ENCODE results near the gene ST6GAL2. TPM values are rescaled to one million over a fixed set of nuclear protein-coding genes. Genes with fewer than 3 reads are reported as not detected.

Gene ST6GAL2
- polyA plus RNA-seq, 3 donors from 2014 or later = not detected

DNA sequence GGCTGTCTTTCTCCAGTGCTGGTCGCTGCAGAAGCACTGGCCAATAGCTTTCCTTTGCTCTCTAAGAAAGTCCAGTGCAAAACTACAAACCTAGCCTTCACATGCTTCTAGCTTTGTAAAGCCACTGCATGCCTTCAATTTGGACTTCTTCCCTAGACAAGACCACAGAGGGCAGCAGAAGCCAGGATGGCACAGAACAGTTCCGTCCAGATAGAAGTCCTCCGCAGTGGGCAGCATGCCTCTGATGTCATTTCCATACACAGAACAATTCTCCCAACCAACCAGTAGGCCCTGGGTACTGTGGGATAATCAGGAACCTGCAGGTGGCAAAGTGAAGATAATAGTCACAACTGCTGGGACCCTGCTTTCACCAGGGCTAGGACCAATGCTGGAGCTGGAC lies 3.3 kb downstream of the ST6GAL2 start:
- peaks cover 0 to 5% (median 0%) of the 10 kb centered on the region in 3 donors for H3K36me3 Mint-ChIP-seq
- no peak overlapping the region for H3K27ac Mint-ChIP-seq
- DNase-seq = no peak
- H3K4me3 Mint-ChIP-seq = no peak overlapping the region
- H3K4me1 Mint-ChIP-seq = peaks cover 2 to 8% of the 10 kb centered on the region in 2 donors
- peaks cover 0 to 10% (median 2%) of the 10 kb centered on the region in 6 donors for H3K9me3 Mint-ChIP-seq
- H3K27me3 Mint-ChIP-seq (ENCODE audit: low read depth in 3 of 3) = peaks cover 3 to 12% (median 8%) of the 10 kb centered on the region in 3 donors

DNA sequence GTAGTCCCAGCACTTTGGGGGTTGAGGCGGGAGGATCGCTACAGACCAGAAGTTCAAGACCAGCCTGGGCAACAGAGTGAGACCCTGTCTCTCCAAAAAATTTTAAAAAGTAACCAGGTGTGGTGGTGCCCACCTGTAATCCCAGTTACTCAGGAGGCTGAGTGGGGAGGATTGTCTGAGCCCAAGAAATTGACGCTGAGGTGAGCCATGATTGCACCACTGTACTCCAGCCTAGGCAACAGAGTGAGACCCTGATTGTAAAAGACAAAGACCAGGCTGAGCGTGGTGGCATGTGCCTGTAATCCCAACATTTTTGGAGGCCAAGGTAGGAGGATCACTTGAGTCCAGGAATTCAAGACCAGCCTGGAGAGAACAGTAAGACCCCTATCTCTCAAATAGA lies 7.8 kb downstream of the ST6GAL2 start:
- no peaks in the 10 kb centered on the region for H3K27me3 Mint-ChIP-seq (ENCODE audit: low read depth in 3 of 3)
- H3K9me3 Mint-ChIP-seq = peaks cover 0 to 2% (median 0%) of the 10 kb centered on the region in 6 donors
- no peak overlapping the region for H3K27ac Mint-ChIP-seq
- no peaks in the 10 kb centered on the region for H3K4me1 Mint-ChIP-seq
- no peak overlapping the region for H3K4me3 Mint-ChIP-seq
- no peak for DNase-seq
- H3K36me3 Mint-ChIP-seq = no peaks in the 10 kb centered on the region

DNA sequence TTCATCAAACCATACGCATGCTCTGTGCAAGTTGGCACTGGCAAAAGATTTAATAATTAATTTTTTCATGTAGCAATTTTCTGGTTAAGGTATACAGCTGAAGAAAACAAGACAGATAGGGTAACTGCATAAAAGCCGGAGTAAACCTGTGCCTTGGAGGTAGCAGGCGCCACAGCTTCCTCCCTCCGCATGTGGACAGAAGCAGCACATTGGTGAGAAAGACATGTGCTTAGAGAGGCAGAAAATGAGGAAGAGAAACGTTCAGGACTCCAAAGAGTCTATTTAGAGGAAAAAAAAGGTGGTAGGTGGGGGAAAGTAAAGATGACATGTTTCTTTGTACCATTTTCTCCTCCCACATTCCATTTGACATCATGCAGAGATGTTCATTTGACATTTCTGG lies 9.3 kb downstream of the ST6GAL2 start:
- Mint-ChIP-seq H3K36me3 (no peaks in the 10 kb centered on the region), H3K27me3 (ENCODE audit: low read depth in 3 of 3) (no peaks in the 10 kb centered on the region), H3K4me3 (no peak overlapping the region), H3K9me3 (peaks cover 0 to 2% (median 0%) of the 10 kb centered on the region in 6 donors), H3K4me1 (no peaks in the 10 kb centered on the region), H3K27ac (no peak overlapping the region)
- no peak for DNase-seq

DNA sequence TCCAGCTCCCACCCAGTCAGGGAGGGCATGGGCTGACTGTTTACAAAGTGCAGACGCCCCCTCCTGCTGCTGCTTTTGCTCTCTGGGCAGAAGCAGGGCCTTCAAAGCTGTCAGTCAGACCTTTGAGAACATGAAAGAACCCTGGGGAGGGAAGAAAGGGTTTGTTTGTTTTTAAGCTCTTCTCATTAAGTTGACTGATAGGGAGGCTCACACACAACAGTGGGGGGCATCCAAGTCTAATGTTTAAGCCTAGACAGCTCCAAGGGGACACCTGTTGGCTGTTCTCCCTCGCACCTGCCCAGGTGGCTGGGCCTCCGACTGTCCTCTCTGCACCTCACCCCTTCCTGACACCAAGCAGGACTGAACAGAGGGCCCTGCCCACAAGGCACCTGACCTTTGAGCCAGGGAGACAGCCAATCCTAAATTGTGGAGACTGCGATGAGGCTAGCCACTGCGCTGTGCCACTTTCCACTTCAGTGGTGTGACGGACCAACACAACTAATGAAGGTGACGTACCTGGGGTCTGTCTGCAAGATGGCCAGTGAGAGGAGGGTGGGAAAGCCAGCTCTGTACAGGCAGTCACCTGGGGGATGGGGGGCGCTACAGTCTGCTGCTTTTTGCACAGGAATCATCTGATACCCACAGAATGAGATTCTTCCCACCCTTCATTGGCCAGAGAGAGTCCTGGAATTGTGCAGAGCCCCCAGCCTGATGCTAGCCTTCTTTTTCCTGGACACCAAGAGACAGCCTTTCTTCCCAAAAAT lies 16.3 kb downstream of the ST6GAL2 start:
- no peaks in the 10 kb centered on the region for H3K36me3 Mint-ChIP-seq
- no peaks in the 10 kb centered on the region for H3K4me1 Mint-ChIP-seq
- no peaks in the 10 kb centered on the region for H3K9me3 Mint-ChIP-seq
- no peak for DNase-seq
- H3K4me3 Mint-ChIP-seq = no peak overlapping the region
- no peak overlapping the region for H3K27ac Mint-ChIP-seq
- H3K27me3 Mint-ChIP-seq (ENCODE audit: low read depth in 3 of 3) = peaks cover 0 to 3% (median 2%) of the 10 kb centered on the region in 3 donors

DNA sequence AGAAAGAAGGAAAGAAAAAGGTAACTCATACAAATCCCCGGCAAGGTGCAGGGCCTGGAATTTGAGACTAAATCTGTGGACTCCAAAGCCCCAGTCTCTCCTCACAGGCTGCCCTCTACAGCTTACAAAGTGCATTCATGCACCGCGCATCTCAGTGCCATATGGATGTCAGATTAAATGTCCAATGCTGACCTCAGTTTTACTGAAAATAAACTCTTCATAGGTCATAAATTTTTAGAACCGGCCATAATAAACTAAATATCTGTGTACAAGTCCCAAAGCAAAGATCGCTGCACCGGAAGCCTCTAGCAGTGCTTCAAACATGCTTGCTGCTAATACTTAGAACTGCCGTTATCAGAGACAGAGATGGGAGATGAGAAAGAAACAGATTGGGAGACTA lies 17.7 kb downstream of the ST6GAL2 start:
- H3K9me3 Mint-ChIP-seq = no peaks in the 10 kb centered on the region
- no peaks in the 10 kb centered on the region for H3K36me3 Mint-ChIP-seq
- H3K4me1 Mint-ChIP-seq = no peaks in the 10 kb centered on the region
- DNase-seq = no peak
- no peak overlapping the region for H3K4me3 Mint-ChIP-seq
- peaks cover 0 to 3% (median 2%) of the 10 kb centered on the region in 3 donors for H3K27me3 Mint-ChIP-seq (ENCODE audit: low read depth in 3 of 3)
- H3K27ac Mint-ChIP-seq = no peak overlapping the region

DNA sequence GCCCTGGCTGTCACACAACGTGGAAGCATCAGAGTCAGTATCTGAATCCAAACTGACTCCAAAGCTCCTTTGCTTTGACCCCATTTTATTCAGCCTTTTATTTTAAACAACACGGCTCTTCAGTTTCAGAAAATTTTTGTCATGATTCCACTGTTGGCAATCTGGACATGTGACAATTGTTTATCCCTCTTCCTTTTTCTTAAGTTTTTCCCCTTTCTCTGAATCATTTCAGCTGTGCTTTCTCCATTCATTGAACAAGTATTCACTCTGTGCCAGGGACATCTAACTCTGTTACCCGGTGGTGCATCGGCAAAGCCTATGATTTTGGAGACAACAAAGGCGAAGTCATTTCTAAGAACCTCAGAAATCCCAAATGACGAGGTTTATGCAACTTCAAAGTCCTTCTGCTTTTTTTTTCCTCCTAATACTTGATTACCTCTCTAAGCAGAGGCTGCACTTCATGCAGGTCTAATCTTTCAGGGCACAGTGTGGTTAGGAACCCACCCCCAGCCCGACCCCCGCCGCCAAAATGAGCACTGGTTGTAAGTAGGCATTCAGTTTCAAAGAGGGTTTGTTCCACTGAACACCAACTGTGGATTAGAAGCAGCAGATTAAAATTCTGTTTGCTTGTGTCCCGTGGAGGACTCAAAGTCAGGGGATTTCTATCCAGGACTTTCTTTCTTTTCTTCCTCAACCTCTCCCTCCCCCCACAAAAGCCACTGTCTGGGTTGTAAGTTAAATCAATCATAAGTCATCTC lies 18.6 kb downstream of the ST6GAL2 start:
- H3K4me1 Mint-ChIP-seq = no peaks in the 10 kb centered on the region
- no peaks in the 10 kb centered on the region for H3K9me3 Mint-ChIP-seq
- H3K36me3 Mint-ChIP-seq = no peaks in the 10 kb centered on the region
- no peak overlapping the region for H3K27ac Mint-ChIP-seq
- H3K4me3 Mint-ChIP-seq = no peak overlapping the region
- DNase-seq = no peak
- H3K27me3 Mint-ChIP-seq (ENCODE audit: low read depth in 3 of 3) = peaks cover 0 to 3% (median 2%) of the 10 kb centered on the region in 3 donors

DNA sequence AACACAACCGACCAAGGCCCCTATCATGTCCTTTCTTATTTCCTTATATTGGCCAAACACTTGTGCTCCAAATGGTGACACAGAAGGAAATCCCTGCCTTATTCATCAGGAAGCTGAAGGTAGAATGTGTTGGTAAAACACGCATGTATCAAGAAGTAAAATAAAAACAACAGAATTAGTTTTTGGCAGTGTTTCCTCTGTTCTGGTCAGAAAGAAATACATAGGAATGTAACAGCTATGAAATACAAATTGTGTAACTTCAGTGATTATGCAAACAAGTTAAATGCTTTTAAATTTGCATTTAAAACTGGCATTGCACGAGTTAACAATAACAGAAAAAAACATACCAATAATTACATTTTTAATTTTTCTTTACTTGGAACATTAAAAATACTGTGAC lies 19.3 kb downstream of the ST6GAL2 start:
- H3K4me3 Mint-ChIP-seq = no peak overlapping the region

DNA sequence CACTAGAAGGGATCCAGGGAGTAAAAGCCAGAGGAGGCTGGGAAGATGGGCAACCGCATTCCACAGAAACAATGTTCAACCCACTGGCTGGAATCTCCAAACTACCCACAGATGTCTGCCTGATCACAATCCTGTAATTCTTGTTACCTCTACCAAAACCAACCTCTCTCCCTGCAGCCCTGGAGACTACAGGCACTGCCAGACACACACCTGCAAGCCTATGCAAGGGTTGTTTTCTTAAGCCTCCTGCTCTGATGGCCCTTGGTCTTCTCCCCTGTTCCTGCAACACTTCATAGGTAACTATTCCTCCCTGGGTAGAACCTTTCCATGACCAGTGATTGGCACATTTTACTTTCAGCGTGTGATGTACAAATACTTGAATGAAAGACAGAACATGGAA lies 21.9 kb downstream of the ST6GAL2 start:
- peaks cover 0 to 5% (median 3%) of the 10 kb centered on the region in 6 donors for H3K9me3 Mint-ChIP-seq
- DNase-seq = no peak
- no peaks in the 10 kb centered on the region for H3K4me1 Mint-ChIP-seq
- H3K36me3 Mint-ChIP-seq = no peaks in the 10 kb centered on the region
- H3K4me3 Mint-ChIP-seq = no peak overlapping the region
- H3K27ac Mint-ChIP-seq = no peak overlapping the region
- H3K27me3 Mint-ChIP-seq (ENCODE audit: low read depth in 3 of 3) = peaks cover 0 to 2% (median 0%) of the 10 kb centered on the region in 3 donors

More for the DNA sequence above, 19.3 kb downstream of the ST6GAL2 start:
- no peak for DNase-seq
- Mint-ChIP-seq H3K4me1 (no peaks in the 10 kb centered on the region), H3K36me3 (no peaks in the 10 kb centered on the region), H3K9me3 (no peaks in the 10 kb centered on the region), H3K27ac (no peak overlapping the region), H3K27me3 (ENCODE audit: low read depth in 3 of 3) (peaks cover 0 to 3% (median 2%) of the 10 kb centered on the region in 3 donors)

DNA sequence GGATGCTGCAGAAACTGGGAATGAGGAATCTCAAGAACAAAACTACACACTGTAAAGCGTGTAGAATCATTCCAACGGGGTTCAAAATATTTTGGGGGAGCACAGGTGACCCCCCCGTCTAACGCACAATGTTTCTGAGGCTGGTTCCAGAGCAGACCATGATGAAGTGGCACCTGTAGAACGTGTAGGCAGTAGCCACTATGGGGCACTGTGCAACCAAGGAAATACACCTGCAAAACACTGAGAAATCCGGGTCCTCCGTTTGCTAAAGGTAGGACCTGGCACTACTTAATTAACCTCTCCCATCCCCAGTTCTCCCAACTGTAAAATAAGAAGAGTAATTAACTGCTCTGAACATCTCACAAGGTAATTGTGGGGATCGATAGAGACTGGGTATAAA lies 22.6 kb downstream of the ST6GAL2 start:
- Mint-ChIP-seq H3K27me3 (ENCODE audit: low read depth in 3 of 3) (peaks cover 0 to 2% (median 0%) of the 10 kb centered on the region in 3 donors), H3K9me3 (peaks cover 0 to 9% (median 3%) of the 10 kb centered on the region in 6 donors), H3K36me3 (no peaks in the 10 kb centered on the region), H3K4me3 (no peak overlapping the region), H3K27ac (no peak overlapping the region), H3K4me1 (no peaks in the 10 kb centered on the region)
- DNase-seq = no peak

DNA sequence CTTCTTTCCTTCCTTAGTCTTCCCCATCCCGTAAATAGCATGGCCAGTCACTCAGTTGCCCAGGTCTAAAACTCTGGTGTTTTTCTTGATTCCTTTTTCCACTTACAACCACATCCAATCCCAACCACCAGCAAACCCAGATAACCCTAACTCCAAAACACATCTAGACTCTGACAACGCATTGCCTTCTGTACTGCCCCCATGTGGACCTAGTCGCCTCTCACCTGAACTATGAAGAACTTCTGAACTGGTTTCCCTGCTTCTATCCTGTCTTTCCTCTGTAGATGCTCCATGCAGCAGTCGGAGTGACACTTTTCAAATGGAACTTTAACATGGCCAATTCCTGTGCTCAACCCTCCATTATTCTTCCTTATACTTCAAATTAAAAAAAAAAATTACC lies 26.5 kb downstream of the ST6GAL2 start:
- H3K27ac Mint-ChIP-seq = no peak overlapping the region
- no peak for DNase-seq
- no peaks in the 10 kb centered on the region for H3K36me3 Mint-ChIP-seq
- H3K27me3 Mint-ChIP-seq (ENCODE audit: low read depth in 3 of 3) = no peaks in the 10 kb centered on the region
- H3K4me1 Mint-ChIP-seq = peaks cover 0 to 5% of the 10 kb centered on the region in 2 donors
- peaks cover 0 to 17% (median 5%) of the 10 kb centered on the region in 6 donors for H3K9me3 Mint-ChIP-seq
- no peak overlapping the region for H3K4me3 Mint-ChIP-seq

DNA sequence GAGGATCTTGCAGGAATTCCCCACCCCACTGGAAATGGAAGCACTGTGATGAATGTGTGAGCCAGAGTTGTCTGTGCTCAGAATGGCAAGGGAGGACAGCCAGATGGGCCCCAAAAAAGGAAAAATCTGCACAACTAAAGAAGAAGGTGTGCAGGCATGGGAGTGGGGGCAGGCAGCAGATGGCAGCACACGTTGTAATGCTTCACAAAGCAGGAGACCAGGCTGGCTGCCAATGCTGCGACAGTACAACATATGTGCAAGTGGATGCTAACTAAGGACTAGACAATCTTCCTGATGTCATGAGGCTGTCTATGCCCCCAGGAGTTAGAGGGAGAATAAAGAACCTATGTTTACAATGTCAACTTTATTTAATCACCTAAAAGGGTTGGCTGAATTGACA lies 27.2 kb downstream of the ST6GAL2 start:
- DNase-seq = no peak
- peaks cover 0 to 5% of the 10 kb centered on the region in 2 donors for H3K4me1 Mint-ChIP-seq
- no peak overlapping the region for H3K27ac Mint-ChIP-seq
- no peaks in the 10 kb centered on the region for H3K36me3 Mint-ChIP-seq
- no peaks in the 10 kb centered on the region for H3K27me3 Mint-ChIP-seq (ENCODE audit: low read depth in 3 of 3)
- peaks cover 0 to 17% (median 5%) of the 10 kb centered on the region in 6 donors for H3K9me3 Mint-ChIP-seq
- H3K4me3 Mint-ChIP-seq = no peak overlapping the region

DNA sequence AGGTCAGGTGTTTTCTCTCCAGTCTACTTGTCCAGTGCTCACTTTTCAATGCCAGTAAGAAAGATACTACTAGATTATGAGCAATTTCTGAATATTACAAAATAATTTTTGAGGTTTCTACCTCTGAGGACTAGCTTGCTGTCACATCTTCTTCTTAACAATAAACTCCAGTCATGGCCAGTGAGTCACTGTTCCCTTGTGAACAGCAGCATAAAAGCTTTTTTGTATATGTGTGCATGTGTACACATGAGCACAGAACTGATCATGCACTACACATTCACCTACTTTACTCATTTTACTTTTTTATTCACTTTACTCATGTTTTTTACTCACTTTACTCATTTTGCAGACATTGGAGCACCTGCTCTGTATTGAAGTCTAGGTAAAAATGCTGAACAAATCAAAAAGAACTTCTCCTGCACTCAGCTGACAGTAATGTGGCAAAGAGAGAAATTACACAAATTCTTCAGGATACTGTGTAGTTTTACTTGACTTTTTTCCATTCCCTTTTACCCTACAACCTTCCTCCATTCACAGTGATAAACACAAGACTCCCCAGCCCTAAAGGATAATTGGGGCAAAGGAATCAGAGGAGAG lies 28.0 kb downstream of the ST6GAL2 start:
- peaks cover 0 to 5% of the 10 kb centered on the region in 2 donors for H3K4me1 Mint-ChIP-seq
- H3K36me3 Mint-ChIP-seq = no peaks in the 10 kb centered on the region
- no peak for DNase-seq
- no peak overlapping the region for H3K4me3 Mint-ChIP-seq
- H3K27me3 Mint-ChIP-seq (ENCODE audit: low read depth in 3 of 3) = no peaks in the 10 kb centered on the region
- H3K27ac Mint-ChIP-seq = no peak overlapping the region
- peaks cover 0 to 17% (median 5%) of the 10 kb centered on the region in 6 donors for H3K9me3 Mint-ChIP-seq

DNA sequence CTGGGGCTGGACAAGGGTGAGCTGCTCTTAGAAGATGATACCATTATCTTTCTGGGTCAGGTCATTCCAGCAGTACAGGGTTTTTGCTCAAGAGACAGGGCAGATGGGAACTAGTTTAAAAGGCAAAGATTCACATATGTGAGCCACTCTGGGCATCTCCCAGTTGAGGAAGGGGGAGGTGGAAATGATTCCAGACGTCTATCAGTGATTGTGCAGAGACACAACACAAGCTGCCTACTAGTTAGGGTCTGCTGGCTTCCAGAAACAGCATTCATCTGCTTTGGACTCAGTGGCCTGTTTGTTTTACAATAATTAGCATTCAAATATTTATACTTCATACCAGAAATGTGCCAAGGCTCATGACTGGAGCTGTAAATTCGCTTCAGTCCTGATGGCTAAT lies 32.3 kb downstream of the ST6GAL2 start:
- Mint-ChIP-seq H3K4me3 (no peak overlapping the region), H3K9me3 (peaks cover 0 to 11% (median 1%) of the 10 kb centered on the region in 6 donors), H3K27ac (no peak overlapping the region), H3K27me3 (ENCODE audit: low read depth in 3 of 3) (peaks cover 0 to 2% (median 0%) of the 10 kb centered on the region in 3 donors), H3K36me3 (no peaks in the 10 kb centered on the region), H3K4me1 (peaks cover 0 to 5% of the 10 kb centered on the region in 2 donors)
- DNase-seq = no peak

All from immature natural killer cell (primary cell).